OCI-LY7 (cell line): ENCODE results near the gene RHOJ. TPM values are rescaled to one million over a fixed set of nuclear protein-coding genes. Genes with fewer than 3 reads are reported as not detected.

Experiments used
- BruUV-seq: library from RNA; stranded (reverse); fragments of 400-500 nt; replicated peaks from 2 replicates; lab custom pipeline; 2021; lab: Mats Ljungman, UMichigan
- CTCF ChIA-PET: fragments of 300-600 bp; sonication (Branson Sonifier 250); formaldehyde crosslinking; loops from one replicate; lab custom pipeline; 2022; ENCODE audit warnings: antibody characterized with exemption; ENCODE audit not compliant: unreplicated experiment; lab: Charles Lee
- POLR2A ChIA-PET: fragments of 300-600 bp; sonication (Branson Sonifier 250); formaldehyde crosslinking; loops from one replicate; lab custom pipeline; 2022; ENCODE audit warnings: antibody characterized with exemption; lab: Charles Lee
- DNase-seq: peaks from one replicate; pipeline ENCODE4 v3.0.0-alpha.2; 2015; ENCODE audit warnings: low spot score
- H2AFZ ChIP-seq: fragments of 200-600 bp; sonication (generic), shearing (Covaris generic); 2 replicates; pipeline ENCODE4 v1.6.1; 2014; ENCODE audit warnings: mild to moderate bottlenecking, antibody characterized with exemption, low read length, moderate library complexity
- H3K27ac ChIP-seq: fragments of 200-600 bp; sonication (generic); 2 replicates; pipeline ENCODE4 v1.5.1; 2014; ENCODE audit warnings: mixed run types, low read depth, mild to moderate bottlenecking, moderate library complexity, low read length, inconsistent platforms; ENCODE audit not compliant: poor library complexity, severe bottlenecking
- H3K36me3 ChIP-seq: fragments of 200-600 bp; sonication (generic); 2 replicates; pipeline ENCODE4 v1.6.1; 2014; ENCODE audit warnings: mild to moderate bottlenecking, antibody characterized with exemption, low read length, moderate library complexity, mixed read lengths; ENCODE audit not compliant: insufficient read depth
- H3K4me1 ChIP-seq: fragments of 200-600 bp; sonication (generic); 2 replicates; pipeline ENCODE4 v1.5.1; 2014; ENCODE audit warnings: mild to moderate bottlenecking, low read length; ENCODE audit not compliant: insufficient read depth, poor library complexity, severe bottlenecking
- H3K4me2 ChIP-seq: fragments of 200-600 bp; sonication (generic); 2 replicates; pipeline ENCODE4 v1.6.1; 2014; ENCODE audit warnings: mild to moderate bottlenecking, low read length
- H3K4me3 ChIP-seq: fragments of 200-600 bp; sonication (generic); 2 replicates; pipeline ENCODE4 v1.5.1; 2014; ENCODE audit warnings: mild to moderate bottlenecking, low read depth, low read length; ENCODE audit not compliant: poor library complexity, severe bottlenecking
- H3K79me2 ChIP-seq: fragments of 200-600 bp; sonication (generic); 2 replicates; pipeline ENCODE4 v1.6.1; 2016; ENCODE audit warnings: low read depth, mild to moderate bottlenecking, low read length, moderate library complexity, mixed read lengths; ENCODE audit not compliant: insufficient read depth
- H3K9me2 ChIP-seq: fragments of 200-600 bp; sonication (generic); 2 replicates; pipeline ENCODE4 v1.6.1; 2016; ENCODE audit warnings: mild to moderate bottlenecking, low read length, mixed read lengths; ENCODE audit not compliant: insufficient read depth
- H3K9me3 ChIP-seq: fragments of 200-600 bp; sonication (generic); 2 replicates; pipeline ENCODE4 v1.6.1; 2014; ENCODE audit warnings: mild to moderate bottlenecking, mixed run types, low read length, mixed read lengths
- H4K20me1 ChIP-seq: fragments of 200-600 bp; sonication (generic); 2 replicates; pipeline ENCODE4 v1.6.1; 2014; ENCODE audit warnings: mild to moderate bottlenecking, antibody characterized with exemption, low read length, moderate library complexity, mixed read lengths; ENCODE audit not compliant: insufficient read depth
- EZH2phosphoT487 ChIP-seq: fragments of 200-600 bp; sonication (generic); IDR thresholded peaks from 2 replicates; pipeline ENCODE4 v1.6.1; 2018; ENCODE audit warnings: low read depth, borderline replicate concordance, mild to moderate bottlenecking, mixed run types, antibody characterized with exemption, low read length, moderate library complexity, mixed read lengths
- intact Hi-C: fragments of 100-400 bp; cut with micrococcal nuclease; formaldehyde crosslinking; loops from one replicate; pipeline ENCODE4 v1.10.0; 2022; ENCODE audit not compliant: unreplicated experiment
- total RNA-seq, 2 experiments: library from RNA; depleted of rRNA in 1 of 2; stranded (reverse); fragments of >200 nt in 1 of 2; shearing (Covaris generic) in 1 of 2; gene quantifications; 2 replicates each; pipeline ENCODE4 v1.2.3, GENCODE V29; 2014 to 2022
- TF ChIP-seq, protein P1 (sequence below): fragments of 200-600 bp; sonication (generic); conservative IDR thresholded peaks from 2 replicates; pipeline ENCODE4 v1.5.1; 2014; ENCODE audit warnings: mild to moderate bottlenecking, antibody characterized with exemption, low read length, moderate library complexity, mixed read lengths

Gene RHOJ
- total RNA-seq, 2 experiments from 2014 or later = not detected

DNA sequence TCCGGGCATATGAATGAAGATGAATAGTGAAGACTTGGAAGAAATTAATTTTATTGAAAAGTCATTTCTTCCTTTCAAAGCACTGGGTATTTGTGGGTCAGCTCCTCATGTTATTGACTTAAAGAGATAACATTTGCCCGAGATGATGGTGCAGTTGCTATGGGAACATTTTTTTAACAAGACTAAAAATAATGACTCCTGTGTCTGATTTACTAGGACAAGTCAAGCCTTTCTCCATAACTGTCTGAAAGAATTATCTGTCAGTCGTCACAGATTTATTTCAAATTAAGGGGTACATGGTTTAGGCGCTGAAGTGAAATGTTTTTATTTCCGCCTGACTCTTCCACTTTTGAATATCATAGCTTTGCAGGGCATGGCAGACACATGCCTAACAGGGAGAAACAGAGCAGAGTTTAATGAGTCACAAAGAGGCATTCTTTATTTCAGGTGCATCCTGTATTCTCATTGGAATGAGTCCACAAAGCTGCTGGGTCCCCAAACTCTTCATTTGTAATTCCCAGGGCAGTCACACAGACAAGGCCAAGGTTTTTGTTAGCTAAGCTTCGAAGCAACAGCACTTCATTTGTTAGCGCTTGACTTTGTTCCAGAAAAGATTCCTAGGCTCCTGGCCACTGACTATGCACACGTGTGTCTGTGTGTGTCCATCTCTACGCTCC is 118.8 kb downstream of the RHOJ start:
- Histone ChIP-seq H3K9me2 (no peaks in the 10 kb centered on the region), H3K27ac (no peak overlapping the region), H3K36me3 (no peaks in the 10 kb centered on the region), H3K4me2 (no peak overlapping the region), H4K20me1 (no peaks in the 10 kb centered on the region), H3K4me3 (no peak overlapping the region), H3K79me2 (no peaks in the 10 kb centered on the region), H3K9me3 (no peaks in the 10 kb centered on the region), H3K4me1 (no peaks in the 10 kb centered on the region), H2AFZ (no peak overlapping the region)
- POLR2A ChIA-PET = interaction anchor here (0.7 kb wide), 1 partner anchor 58 kb away, joined by 3 read pairs; no protein-coding TSS in a partner anchor
- no peak for DNase-seq
- intact Hi-C loops = no loop called here
- no TSS peak for BruUV-seq
- TF ChIP-seq EZH2phosphoT487 = no peak
- TF ChIP-seq, protein P1, sequence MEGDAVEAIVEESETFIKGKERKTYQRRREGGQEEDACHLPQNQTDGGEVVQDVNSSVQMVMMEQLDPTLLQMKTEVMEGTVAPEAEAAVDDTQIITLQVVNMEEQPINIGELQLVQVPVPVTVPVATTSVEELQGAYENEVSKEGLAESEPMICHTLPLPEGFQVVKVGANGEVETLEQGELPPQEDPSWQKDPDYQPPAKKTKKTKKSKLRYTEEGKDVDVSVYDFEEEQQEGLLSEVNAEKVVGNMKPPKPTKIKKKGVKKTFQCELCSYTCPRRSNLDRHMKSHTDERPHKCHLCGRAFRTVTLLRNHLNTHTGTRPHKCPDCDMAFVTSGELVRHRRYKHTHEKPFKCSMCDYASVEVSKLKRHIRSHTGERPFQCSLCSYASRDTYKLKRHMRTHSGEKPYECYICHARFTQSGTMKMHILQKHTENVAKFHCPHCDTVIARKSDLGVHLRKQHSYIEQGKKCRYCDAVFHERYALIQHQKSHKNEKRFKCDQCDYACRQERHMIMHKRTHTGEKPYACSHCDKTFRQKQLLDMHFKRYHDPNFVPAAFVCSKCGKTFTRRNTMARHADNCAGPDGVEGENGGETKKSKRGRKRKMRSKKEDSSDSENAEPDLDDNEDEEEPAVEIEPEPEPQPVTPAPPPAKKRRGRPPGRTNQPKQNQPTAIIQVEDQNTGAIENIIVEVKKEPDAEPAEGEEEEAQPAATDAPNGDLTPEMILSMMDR = no peak
- CTCF ChIA-PET = no interaction called here

DNA sequence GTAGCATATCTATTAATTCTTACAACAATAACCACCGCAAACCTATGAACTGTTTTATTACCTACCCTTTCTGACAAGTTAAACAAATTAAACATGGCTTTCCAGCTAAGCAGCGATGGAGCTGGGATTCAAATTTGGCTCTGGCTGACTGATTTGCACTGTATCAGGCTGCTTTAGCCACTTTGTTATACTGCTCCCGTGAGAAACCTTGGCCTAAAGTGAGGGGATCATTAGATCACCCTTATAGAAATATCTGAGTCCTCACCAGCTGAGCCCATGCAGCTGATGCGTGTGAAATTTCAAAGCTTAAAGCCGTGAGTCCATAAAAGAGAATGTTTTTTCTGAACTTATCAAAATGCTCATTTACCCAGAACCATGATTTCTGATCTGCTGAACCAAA is 122.6 kb downstream of the RHOJ start:
- Histone ChIP-seq H2AFZ (no peak overlapping the region), H4K20me1 (no peaks in the 10 kb centered on the region), H3K27ac (no peak overlapping the region), H3K9me2 (no peaks in the 10 kb centered on the region), H3K4me1 (no peaks in the 10 kb centered on the region), H3K4me3 (no peak overlapping the region), H3K9me3 (no peaks in the 10 kb centered on the region), H3K79me2 (no peaks in the 10 kb centered on the region), H3K36me3 (no peaks in the 10 kb centered on the region), H3K4me2 (no peak overlapping the region)
- CTCF ChIA-PET = no interaction called here
- DNase-seq = no peak
- intact Hi-C loops = no loop called here
- POLR2A ChIA-PET = interaction anchor here (0.7 to 0.9 kb wide), 3 partner anchors 9 to 1132 kb away, joined by 3 to 7 read pairs (median 3); no protein-coding TSS in a partner anchor
- no TSS peak for BruUV-seq
- no peak for TF ChIP-seq EZH2phosphoT487
- TF ChIP-seq, protein P1 = no peak
